Measurements from ENCODE around the gene NPC1L1.

DNA sequence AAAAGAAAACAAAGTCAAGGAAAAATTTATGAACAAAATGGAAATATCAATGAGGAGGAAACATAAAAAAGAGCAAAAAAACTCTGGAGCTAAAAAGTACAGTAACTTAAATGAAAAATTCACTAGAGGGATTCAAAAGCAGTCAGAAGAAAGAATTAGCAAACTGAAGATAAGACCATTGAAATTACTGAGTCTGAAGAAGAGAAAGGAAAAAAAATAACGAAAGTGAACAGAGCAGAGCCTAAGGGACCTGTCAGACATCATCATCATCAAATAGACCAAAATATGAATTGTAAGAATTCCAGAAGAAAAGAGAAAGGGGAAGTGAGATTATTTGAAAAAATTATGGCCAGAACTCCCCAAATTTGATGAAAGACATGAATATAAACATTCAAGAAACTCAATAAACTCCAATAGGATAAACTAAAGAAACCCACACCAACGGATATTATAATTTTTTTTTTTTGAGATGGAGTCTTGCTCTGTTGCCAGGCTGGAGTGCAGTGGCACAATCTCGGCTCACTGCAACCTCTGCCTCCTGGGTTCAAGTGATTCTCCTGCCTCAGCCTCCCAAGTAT, 16.2 kb downstream of the NPC1L1 start:
- TF ChIP-seq, protein P1, sequence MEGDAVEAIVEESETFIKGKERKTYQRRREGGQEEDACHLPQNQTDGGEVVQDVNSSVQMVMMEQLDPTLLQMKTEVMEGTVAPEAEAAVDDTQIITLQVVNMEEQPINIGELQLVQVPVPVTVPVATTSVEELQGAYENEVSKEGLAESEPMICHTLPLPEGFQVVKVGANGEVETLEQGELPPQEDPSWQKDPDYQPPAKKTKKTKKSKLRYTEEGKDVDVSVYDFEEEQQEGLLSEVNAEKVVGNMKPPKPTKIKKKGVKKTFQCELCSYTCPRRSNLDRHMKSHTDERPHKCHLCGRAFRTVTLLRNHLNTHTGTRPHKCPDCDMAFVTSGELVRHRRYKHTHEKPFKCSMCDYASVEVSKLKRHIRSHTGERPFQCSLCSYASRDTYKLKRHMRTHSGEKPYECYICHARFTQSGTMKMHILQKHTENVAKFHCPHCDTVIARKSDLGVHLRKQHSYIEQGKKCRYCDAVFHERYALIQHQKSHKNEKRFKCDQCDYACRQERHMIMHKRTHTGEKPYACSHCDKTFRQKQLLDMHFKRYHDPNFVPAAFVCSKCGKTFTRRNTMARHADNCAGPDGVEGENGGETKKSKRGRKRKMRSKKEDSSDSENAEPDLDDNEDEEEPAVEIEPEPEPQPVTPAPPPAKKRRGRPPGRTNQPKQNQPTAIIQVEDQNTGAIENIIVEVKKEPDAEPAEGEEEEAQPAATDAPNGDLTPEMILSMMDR (IDR thresholded peaks at IDR 0.05; ENCODE audit: low read depth, low read length, poor library complexity, severe bottlenecking): no peak
- no peak for TF ChIP-seq EZH2phosphoT487 (IDR thresholded peaks at IDR 0.05; ENCODE audit: borderline replicate concordance, low read length)

All from DOHH2 (cell line).